ENCODE measurements around the gene NEDD8. TPM values are rescaled to one million over a fixed set of nuclear protein-coding genes. Genes with fewer than 3 reads are reported as not detected.
A peak's percentile ranks its signal among the peaks of the same experiment; 100 is the strongest.

The NEDD8 gene
- total RNA-seq, 2 experiments from 2014 or later: 42.0 to 43.5 TPM

DNA sequence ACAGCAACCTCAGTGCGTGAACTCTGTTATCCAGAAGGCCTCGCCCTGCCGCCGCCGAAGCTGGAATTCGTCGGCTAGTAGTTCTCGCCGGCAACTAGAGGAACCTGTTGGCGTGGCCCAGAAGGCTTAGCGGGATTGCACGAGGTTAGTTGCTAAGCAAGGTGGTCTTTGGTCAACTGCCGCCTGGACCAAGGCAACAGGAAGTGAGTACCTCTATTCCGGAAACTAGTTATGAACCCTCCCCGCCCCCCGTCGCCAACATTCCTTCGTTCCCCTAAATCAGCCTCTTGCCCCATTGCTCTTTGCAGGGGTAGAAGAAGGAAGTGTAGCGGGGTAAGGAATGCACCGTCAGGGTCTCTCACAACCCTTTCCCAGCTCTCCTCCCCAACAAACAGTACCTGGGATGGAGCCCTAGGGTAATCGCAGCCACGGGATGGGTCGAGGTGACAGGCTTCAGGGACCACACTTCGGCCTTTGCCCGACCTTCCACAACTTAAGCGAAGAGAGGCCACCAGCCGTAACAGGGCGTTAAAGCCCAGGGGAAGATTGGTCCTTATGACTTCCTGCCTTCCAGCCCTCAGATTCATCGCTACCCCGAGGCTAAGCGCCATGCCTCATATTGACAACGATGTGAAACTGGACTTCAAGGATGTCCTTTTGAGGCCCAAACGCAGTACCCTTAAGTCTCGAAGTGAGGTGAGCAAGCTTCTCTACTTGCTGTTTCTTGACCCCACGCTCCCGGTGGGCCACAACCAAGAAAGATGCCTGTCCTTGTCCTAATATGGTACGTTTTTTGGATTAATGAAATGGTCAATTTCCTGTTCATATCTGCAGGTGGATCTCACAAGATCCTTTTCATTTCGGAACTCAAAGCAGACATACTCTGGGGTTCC lies 724 bp upstream of the NEDD8 start, which contains the start of gene GMPR2:
GMPR2 (plus strand) TSS at position 285 of the 893 bp plus-strand sequence; CDS start at position 610, 325 bp downstream.
- H3K27ac ChIP-seq (ENCODE audit: low read depth in 1 of 2, low read length in 2 of 2): peak within 1 kb of the TSS; percentile 81 to 95
- peaks cover 29% of the 10 kb centered on the region for H3K4me1 ChIP-seq (ENCODE audit: insufficient read depth, low read length)
- TF ChIP-seq, protein P1, sequence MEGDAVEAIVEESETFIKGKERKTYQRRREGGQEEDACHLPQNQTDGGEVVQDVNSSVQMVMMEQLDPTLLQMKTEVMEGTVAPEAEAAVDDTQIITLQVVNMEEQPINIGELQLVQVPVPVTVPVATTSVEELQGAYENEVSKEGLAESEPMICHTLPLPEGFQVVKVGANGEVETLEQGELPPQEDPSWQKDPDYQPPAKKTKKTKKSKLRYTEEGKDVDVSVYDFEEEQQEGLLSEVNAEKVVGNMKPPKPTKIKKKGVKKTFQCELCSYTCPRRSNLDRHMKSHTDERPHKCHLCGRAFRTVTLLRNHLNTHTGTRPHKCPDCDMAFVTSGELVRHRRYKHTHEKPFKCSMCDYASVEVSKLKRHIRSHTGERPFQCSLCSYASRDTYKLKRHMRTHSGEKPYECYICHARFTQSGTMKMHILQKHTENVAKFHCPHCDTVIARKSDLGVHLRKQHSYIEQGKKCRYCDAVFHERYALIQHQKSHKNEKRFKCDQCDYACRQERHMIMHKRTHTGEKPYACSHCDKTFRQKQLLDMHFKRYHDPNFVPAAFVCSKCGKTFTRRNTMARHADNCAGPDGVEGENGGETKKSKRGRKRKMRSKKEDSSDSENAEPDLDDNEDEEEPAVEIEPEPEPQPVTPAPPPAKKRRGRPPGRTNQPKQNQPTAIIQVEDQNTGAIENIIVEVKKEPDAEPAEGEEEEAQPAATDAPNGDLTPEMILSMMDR (IDR thresholded peaks at IDR 0.05): no peak
- no peaks in the 10 kb centered on the region for H3K27me3 ChIP-seq (ENCODE audit: control insufficient read depth in 1 of 2, insufficient read depth in 2 of 2, low read length in 2 of 2)
- Mint-ChIP-seq H3K27me3 (no peaks in the 10 kb centered on the region), H3K9me3 (no peaks in the 10 kb centered on the region), H3K27ac (peak within 1 kb of the TSS; percentile 93), H3K4me1 (ENCODE audit: low read depth) (peaks cover 69% of the 10 kb centered on the region), H3K36me3 (ENCODE audit: low read depth) (peaks cover 74% of the 10 kb centered on the region), H3K4me3 (peak within 1 kb of the TSS; percentile 96)
- intact Hi-C loops (cut with DNase I, micrococcal nuclease): loop anchor here (1.0 to 5.0 kb wide), 10 partner anchors 9 to 209 kb away; partner anchors contain the start of genes PSME2 (in 2 of the 2), RABGGTA (in 2 of the 2), RNF31 (in 2 of the 2) and TINF2 (in 2 of the 2)
- DNase-seq (peak in 3 of 14 experiments; percentile 33 to 45 (median 44)), ATAC-seq (ENCODE audit: poor library complexity) (peak; percentile 12)
- H3K36me3 ChIP-seq (ENCODE audit: insufficient read depth, low read length): peaks cover 49% of the 10 kb centered on the region
- peak within 1 kb of the TSS; percentile 98 for H3K4me3 ChIP-seq (ENCODE audit: low read length)
- ChIA-PET POLR2A (interaction anchor here (0.7 to 2.6 kb wide), 9 partner anchors 10 to 205 kb away, joined by 3 to 40 read pairs (median 5); partner anchors contain the start of genes CHMP4A, DCAF11, IRF9 and MDP1), CTCF (interaction anchor here (1.0 to 3.1 kb wide), 5 partner anchors 9 to 75 kb away, joined by 3 to 13 read pairs (median 6); partner anchors contain the start of genes IRF9, MDP1 and TINF2)
- H3K9me3 ChIP-seq (ENCODE audit: control insufficient read depth in 1 of 2, insufficient read depth in 1 of 2, low read length in 2 of 2): no peaks in the 10 kb centered on the region

DNA sequence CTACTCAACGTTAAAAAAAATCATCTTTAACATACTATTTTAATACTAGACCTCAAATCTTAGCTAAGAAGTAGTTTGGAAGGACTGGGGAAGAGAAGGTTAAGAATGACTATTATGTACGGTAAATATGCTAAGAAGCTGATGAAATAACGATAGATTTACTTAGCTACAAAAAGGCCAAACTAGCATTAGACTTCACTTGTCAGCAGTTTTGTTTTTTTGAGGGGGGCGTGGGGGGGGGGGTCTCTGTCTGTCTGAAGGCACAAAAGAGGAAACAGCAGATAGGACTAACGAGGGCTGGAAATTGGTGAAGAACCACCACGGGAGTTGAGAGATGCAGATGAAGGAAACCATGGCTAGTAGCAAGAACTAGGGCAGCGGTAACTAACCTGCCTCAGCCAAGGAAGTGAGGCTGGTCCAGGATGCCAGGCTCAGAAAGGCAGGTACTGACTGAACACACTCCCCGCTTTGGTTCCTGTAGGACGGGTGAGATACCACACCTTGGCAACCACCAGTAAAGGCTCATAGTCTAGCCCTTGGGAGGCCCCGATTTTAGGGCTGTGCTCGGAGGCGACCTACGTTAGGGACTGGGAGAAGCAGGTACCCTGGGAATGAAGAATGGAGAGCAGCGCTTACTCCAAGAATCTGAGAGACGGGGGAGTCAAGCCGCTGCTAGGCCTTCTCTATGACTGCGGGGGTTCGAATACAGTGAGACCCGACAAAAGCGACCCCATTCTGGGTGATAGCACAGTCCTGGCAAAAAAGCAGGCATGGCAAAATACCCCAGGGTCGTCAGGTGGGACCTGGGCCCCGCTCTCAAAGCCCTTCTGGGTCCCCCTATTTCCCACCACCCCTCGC lies 675 bp downstream of the NEDD8 start:
- Histone ChIP-seq H3K27me3 (ENCODE audit: control insufficient read depth in 1 of 2, insufficient read depth in 2 of 2, low read length in 2 of 2) (no peaks in the 10 kb centered on the region), H3K36me3 (ENCODE audit: insufficient read depth, low read length) (peaks cover 42% of the 10 kb centered on the region), H3K4me1 (ENCODE audit: insufficient read depth, low read length) (peaks cover 29% of the 10 kb centered on the region), H3K9me3 (ENCODE audit: control insufficient read depth in 1 of 2, insufficient read depth in 1 of 2, low read length in 2 of 2) (no peaks in the 10 kb centered on the region), H3K4me3 (ENCODE audit: low read length) (peak overlapping the region; percentile 98), H3K27ac (ENCODE audit: low read depth in 1 of 2, low read length in 2 of 2) (peak overlapping the region; percentile 81 to 95)
- ChIA-PET CTCF (interaction anchor here (0.7 to 1.5 kb wide), 3 partner anchors 11 to 123 kb away, joined by 3 to 6 read pairs (median 3); partner anchors contain the start of gene TINF2), POLR2A (interaction anchor here (0.8 to 2.6 kb wide), 5 partner anchors 11 to 96 kb away, joined by 4 to 40 read pairs (median 5); partner anchors contain the start of genes CHMP4A, MDP1, PSME1 and TINF2)
- TF ChIP-seq, protein P1 (IDR thresholded peaks at IDR 0.05): no peak
- intact Hi-C loops (cut with DNase I, micrococcal nuclease): loop anchor here (1.0 to 5.0 kb wide), 10 partner anchors 11 to 211 kb away; partner anchors contain the start of genes PSME2 (in 2 of the 2), RABGGTA (in 2 of the 2), RNF31 (in 2 of the 2) and TINF2 (in 2 of the 2)
- Mint-ChIP-seq H3K4me3 (peak overlapping the region; percentile 96), H3K36me3 (ENCODE audit: low read depth) (peaks cover 72% of the 10 kb centered on the region), H3K9me3 (no peaks in the 10 kb centered on the region), H3K27ac (peak overlapping the region; percentile 93), H3K4me1 (ENCODE audit: low read depth) (peaks cover 66% of the 10 kb centered on the region), H3K27me3 (no peaks in the 10 kb centered on the region)
- ATAC-seq (ENCODE audit: poor library complexity) (peak; percentile 25), DNase-seq (peak in 6 of 14 experiments; percentile 10 to 56 (median 38))

All from CD4-positive, alpha-beta T cell (primary cell).